DND-41 (cell line): ENCODE measurements around the gene ITIH1.

Experiments
- CTCF ChIP-seq: IDR thresholded peaks from 2 replicates; pipeline ENCODE4 v1.5.1; 2012; ENCODE audit warnings: borderline replicate concordance, low read length, moderate library complexity, mild to moderate bottlenecking; ENCODE audit not compliant: poor library complexity, severe bottlenecking; ENCODE audit errors: extremely low read depth
- EZH2 ChIP-seq: IDR thresholded peaks from 3 replicates; pipeline ENCODE4 v1.6.1; 2012; ENCODE audit warnings: borderline replicate concordance, low read depth, mild to moderate bottlenecking, moderate library complexity, low read length, inconsistent platforms; ENCODE audit not compliant: severe bottlenecking

DNA sequence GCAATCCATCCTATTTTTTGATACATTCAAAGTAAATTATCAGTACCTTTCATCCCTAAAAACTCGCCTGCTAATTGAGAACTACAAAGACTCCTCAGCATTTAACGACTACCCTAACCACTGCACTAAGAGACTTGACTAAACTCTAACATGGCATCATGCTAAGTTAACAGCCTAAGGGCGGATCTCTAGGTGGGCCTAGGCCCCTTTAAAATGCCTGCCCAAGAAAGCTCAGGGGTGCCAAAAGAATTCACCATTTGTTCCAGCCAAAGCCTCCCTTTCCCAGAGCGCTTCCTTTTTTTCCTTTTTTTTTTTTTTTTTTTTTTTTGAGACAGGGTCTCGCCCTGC, 6.1 kb upstream of the ITIH1 start:
- TF ChIP-seq CTCF, result no peak
- TF ChIP-seq EZH2, result no peak
